ENCODE data around the gene CDC26. TPM values are rescaled to one million over a fixed set of nuclear protein-coding genes. Genes with fewer than 3 reads are reported as not detected.

The CDC26 gene
- total and polyA plus RNA-seq, 10 of the 15 experiments (the other 5 are each of a cell fraction or from before 2014, with no cell fraction given): 28.2 to 156 (median 61.5) TPM

DNA sequence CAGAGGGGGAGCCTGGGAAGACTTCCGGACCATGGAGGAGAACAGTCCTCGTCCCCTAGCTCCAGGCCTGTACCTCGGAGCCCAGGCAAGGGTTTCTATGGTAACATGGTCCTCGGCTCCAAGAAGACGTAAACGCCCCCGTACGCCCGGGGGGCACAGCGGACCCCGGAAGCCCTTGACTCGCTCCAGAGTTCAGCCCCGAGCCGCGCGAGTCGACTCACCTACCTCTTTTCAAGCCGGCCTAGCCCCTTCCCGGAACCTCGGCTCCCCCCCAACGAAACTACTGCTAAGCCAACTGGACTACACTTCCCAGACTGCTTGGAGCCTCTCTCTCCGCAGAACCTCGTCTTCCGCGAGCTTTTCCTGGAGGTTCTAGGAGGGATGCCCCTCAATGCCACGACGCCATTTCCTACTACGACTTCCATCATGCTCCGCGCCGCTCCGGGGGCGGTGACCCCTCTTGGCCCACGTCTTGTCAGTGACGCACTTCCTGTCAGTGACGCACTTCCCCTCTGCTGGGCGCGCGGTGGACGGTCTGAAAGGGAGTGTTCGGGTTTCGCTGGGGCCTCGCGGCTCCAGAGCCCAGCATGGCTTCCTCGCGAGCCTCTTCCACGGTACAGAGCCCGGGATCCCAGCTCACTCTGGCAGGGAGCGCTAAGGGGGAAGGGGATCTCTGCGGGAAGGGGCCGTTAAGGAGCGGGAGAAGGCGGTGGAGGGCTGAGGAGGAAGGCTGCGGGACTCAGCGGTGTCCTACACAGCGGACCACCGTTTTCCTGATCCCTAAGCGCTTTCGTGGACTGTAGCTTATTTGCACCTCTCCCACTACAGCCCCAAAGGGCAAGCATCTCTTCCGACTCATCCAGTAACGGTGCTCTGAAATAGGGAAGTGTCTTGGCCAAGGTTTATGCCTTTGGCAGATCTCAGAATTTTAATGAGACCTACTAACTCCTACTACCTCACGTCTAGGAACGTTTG is at the start of gene CDC26, which contains the start of gene PRPF4 (continued):
- TF ChIP-seq JUND (IDR thresholded peaks at IDR 0.05; ENCODE audit: low read depth, low read length) (no peak), RFX5 (IDR thresholded peaks at IDR 0.05; ENCODE audit: low read depth, low read length) (no peak), BCL11A (IDR thresholded peaks at IDR 0.05; ENCODE audit: low read depth, low read length) (no peak), RBBP5 (conservative IDR thresholded peaks at IDR 0.05) (no peak), ZNF207 (IDR thresholded peaks at IDR 0.05; ENCODE audit: borderline replicate concordance) (no peak), SMARCA5 (IDR thresholded peaks at IDR 0.05) (peak; percentile 32; the same call in 1 of the 2 replicates), RB1 (IDR thresholded peaks at IDR 0.05; ENCODE audit: borderline replicate concordance) (peak; percentile 66; the same call in 1 of the 2 replicates), SUPT20H (IDR thresholded peaks at IDR 0.05; ENCODE audit: borderline replicate concordance, control insufficient read depth, low read depth, low read length) (no peak), NFYA (IDR thresholded peaks at IDR 0.05; ENCODE audit: borderline replicate concordance, low read depth, low read length) (no peak), CBX5 (IDR thresholded peaks at IDR 0.05; ENCODE audit: low read depth) (no peak), ZNF274 (IDR thresholded peaks at IDR 0.05; ENCODE audit: insufficient read depth, insufficient read length) (no peak), NRF1 (conservative IDR thresholded peaks at IDR 0.05; ENCODE audit: low read depth, low read length) (no peak)
- TF ChIP-seq, protein P1, sequence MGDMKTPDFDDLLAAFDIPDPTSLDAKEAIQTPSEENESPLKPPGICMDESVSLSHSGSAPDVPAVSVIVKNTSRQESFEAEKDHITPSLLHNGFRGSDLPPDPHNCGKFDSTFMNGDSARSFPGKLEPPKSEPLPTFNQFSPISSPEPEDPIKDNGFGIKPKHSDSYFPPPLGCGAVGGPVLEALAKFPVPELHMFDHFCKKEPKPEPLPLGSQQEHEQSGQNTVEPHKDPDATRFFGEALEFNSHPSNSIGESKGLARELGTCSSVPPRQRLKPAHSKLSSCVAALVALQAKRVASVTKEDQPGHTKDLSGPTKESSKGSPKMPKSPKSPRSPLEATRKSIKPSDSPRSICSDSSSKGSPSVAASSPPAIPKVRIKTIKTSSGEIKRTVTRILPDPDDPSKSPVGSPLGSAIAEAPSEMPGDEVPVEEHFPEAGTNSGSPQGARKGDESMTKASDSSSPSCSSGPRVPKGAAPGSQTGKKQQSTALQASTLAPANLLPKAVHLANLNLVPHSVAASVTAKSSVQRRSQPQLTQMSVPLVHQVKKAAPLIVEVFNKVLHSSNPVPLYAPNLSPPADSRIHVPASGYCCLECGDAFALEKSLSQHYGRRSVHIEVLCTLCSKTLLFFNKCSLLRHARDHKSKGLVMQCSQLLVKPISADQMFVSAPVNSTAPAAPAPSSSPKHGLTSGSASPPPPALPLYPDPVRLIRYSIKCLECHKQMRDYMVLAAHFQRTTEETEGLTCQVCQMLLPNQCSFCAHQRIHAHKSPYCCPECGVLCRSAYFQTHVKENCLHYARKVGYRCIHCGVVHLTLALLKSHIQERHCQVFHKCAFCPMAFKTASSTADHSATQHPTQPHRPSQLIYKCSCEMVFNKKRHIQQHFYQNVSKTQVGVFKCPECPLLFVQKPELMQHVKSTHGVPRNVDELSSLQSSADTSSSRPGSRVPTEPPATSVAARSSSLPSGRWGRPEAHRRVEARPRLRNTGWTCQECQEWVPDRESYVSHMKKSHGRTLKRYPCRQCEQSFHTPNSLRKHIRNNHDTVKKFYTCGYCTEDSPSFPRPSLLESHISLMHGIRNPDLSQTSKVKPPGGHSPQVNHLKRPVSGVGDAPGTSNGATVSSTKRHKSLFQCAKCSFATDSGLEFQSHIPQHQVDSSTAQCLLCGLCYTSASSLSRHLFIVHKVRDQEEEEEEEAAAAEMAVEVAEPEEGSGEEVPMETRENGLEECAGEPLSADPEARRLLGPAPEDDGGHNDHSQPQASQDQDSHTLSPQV (IDR thresholded peaks at IDR 0.05): no peak
- TF ChIP-seq, protein P2, sequence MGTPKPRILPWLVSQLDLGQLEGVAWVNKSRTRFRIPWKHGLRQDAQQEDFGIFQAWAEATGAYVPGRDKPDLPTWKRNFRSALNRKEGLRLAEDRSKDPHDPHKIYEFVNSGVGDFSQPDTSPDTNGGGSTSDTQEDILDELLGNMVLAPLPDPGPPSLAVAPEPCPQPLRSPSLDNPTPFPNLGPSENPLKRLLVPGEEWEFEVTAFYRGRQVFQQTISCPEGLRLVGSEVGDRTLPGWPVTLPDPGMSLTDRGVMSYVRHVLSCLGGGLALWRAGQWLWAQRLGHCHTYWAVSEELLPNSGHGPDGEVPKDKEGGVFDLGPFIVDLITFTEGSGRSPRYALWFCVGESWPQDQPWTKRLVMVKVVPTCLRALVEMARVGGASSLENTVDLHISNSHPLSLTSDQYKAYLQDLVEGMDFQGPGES (IDR thresholded peaks at IDR 0.05): 0 out of 2 replicates have a peak, but pooled peaks have one; percentile 40

All from GM12878 (cell line).